NCI-H128 (cell line): ENCODE measurements around the gene TBC1D2B.
"Not testable (repeated sequence)": the region's sequence is repeated elsewhere in the genome, so short reads cannot be mapped to it uniquely, and the experiment has no call there.

Source experiments
- DNase-seq: peaks from one replicate; lab custom pipeline; 2025; ENCODE audit not compliant: unreplicated experiment; lab: John Stamatoyannopoulos, UW

TBC1D2B gene

DNA sequence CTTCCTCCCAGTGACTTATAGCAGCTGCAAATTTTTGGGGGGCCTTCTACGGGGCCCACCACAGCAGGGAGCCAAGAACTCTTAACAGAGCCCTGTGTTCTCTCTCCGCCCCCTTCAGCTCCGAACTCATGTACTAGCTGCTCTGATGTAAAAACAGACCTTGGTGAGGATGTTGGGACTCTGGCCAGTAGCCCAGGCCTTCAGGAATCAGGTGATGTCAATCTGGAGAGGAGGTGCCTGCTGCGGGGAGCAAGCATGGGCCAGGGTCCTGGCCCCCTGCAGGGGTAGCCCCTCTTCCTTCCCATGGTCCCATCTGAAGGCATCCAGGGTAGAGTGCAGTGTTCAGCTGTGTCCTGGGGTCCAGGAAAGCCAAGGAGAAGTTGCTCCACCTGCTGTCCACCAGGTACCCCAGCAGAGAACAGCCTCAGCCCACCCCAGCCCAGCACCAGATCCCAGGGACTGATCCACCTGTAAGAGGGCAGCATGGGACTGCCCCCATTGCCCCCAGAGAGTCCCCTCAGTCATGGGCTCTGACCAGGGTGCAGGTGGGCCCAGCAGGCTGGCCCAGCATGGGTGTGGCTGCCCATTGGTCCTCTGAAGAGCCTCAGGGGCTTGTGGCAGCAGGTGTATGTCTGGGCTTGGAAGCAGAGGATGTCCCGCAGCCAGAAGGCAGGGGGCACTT lies 126.3 kb downstream of the TBC1D2B start:
- DNase-seq: not testable (repeated sequence)

DNA sequence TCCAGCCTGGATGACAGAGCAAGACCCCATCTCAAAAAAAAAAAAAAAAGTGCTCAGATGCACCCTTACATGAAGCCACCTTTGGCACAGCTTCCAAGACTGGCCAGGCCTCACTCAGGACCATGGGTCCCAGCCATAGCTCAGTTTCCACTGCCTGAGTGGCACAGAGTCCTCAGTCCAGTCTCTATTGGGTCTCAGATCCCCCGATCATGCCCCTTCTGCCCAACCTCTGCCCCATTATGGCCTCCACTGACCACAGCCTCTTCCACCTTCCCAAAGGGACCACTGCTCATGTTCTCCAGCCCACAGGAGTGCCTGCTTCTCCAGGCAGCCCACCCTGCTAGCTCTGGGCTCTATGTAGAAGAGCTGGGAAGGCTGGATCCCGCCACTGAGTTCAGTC lies 127.0 kb downstream of the TBC1D2B start:
- DNase-seq: not testable (repeated sequence)

DNA sequence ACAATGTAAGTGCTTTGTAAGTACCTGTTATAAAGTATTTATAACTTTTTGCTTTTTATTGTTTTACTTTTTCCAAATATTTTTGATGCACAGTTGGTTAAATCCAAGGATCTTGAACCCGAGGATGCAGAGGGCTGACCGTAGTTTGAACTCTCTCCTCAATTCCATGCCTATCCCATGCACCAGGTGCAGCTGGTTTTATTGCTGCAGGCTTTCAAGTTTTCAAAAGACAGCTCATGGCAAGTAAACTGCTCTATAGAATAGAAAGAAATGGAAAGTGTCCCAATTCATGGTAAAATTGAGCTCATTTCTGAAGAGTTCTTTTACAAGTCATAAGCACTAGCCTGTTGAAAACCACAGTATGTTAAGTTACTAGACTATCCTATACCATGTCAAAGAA lies 131.9 kb downstream of the TBC1D2B start:
- no peak for DNase-seq
